IMR-90 (cell line): ENCODE measurements around the gene TLDC2. TPM values are rescaled to one million over a fixed set of nuclear protein-coding genes. Genes with fewer than 3 reads are reported as not detected.
"Not testable (repeated sequence)": the region's sequence is repeated elsewhere in the genome, so short reads cannot be mapped to it uniquely, and the experiment has no call there.

Source experiments
- ATAC-seq: fragments of 200-7000 bp; cut with Tn5 transposase; 2 replicates; pipeline ENCODE4 v1.9.1; 2020; ENCODE audit warnings: low read depth, mild to moderate bottlenecking, moderate library complexity
- BruUV-seq: library from RNA; stranded (reverse); fragments of 400-500 nt; replicated peaks from 2 replicates; lab custom pipeline; 2021; lab: Mats Ljungman, UMichigan
- CTCF ChIA-PET: fragments of 300-600 bp; formaldehyde crosslinking; extraction: SDS; loops from one replicate; lab custom pipeline; 2021; ENCODE audit warnings: antibody characterized with exemption; lab: Yijun Ruan, JAX
- POLR2A ChIA-PET: fragments of 300-600 bp; sonication (Branson Sonifier 250); formaldehyde crosslinking; loops from one replicate; lab custom pipeline; 2022; ENCODE audit warnings: antibody characterized with exemption; ENCODE audit not compliant: unreplicated experiment; lab: Charles Lee
- DNase-seq: peaks from one replicate; pipeline ENCODE4 v3.0.0; 2013
- H2AFZ ChIP-seq: replicated peaks from 2 replicates; pipeline ENCODE3; 2013; ENCODE audit warnings: low read length, mild to moderate bottlenecking; ENCODE audit not compliant: poor library complexity
- H2AK5ac ChIP-seq: 2 replicates; pipeline ENCODE4 v1.6.1; 2013; ENCODE audit warnings: low read depth, low read length, inconsistent platforms
- H2AK9ac ChIP-seq: replicated peaks from 2 replicates; pipeline ENCODE3; 2013; ENCODE audit warnings: mild to moderate bottlenecking, low read depth, low read length, moderate library complexity; ENCODE audit not compliant: poor library complexity
- H2BK120ac ChIP-seq: 2 replicates; pipeline ENCODE4 v1.6.1; 2013; ENCODE audit warnings: low read depth, low read length, inconsistent platforms
- H2BK15ac ChIP-seq: 3 replicates; pipeline ENCODE4 v1.6.1; 2013; ENCODE audit warnings: low read depth, low read length, inconsistent platforms
- H2BK20ac ChIP-seq: 2 replicates; pipeline ENCODE4 v1.6.1; 2013; ENCODE audit warnings: low read depth, mild to moderate bottlenecking, inconsistent platforms, low read length, moderate library complexity
- H2BK5ac ChIP-seq: 2 replicates; pipeline ENCODE4 v1.6.1; 2013; ENCODE audit warnings: mild to moderate bottlenecking, low read depth, low read length, inconsistent platforms; ENCODE audit not compliant: poor library complexity, severe bottlenecking
- H3K14ac ChIP-seq: replicated peaks from 2 replicates; pipeline ENCODE4 v1.6.1; 2013; ENCODE audit warnings: low read depth, low read length, inconsistent platforms
- H3K18ac ChIP-seq: 2 replicates; pipeline ENCODE4 v1.6.1; 2013; ENCODE audit warnings: low read depth, low read length, control low read depth
- H3K23ac ChIP-seq: 2 replicates; pipeline ENCODE4 v1.6.1; 2013; ENCODE audit warnings: low read depth, low read length, inconsistent platforms
- H3K27ac ChIP-seq: 2 replicates; pipeline ENCODE4 v1.5.1; 2013; ENCODE audit warnings: mild to moderate bottlenecking, control low read depth, low read length; ENCODE audit not compliant: insufficient read depth
- H3K27me3 ChIP-seq: 2 replicates; pipeline ENCODE4 v1.6.1; 2013; ENCODE audit warnings: low read length; ENCODE audit not compliant: control insufficient read depth, insufficient read depth
- H3K36me3 ChIP-seq: 2 replicates; pipeline ENCODE4 v1.6.1; 2013; ENCODE audit warnings: low read length, mixed read lengths; ENCODE audit not compliant: control insufficient read depth, insufficient read depth
- H3K4ac ChIP-seq: 2 replicates; pipeline ENCODE4 v1.6.1; 2013; ENCODE audit warnings: low read depth, low read length, inconsistent platforms
- H3K4me1 ChIP-seq: 2 replicates; pipeline ENCODE4 v1.6.1; 2013; ENCODE audit warnings: low read length, mixed read lengths; ENCODE audit not compliant: control insufficient read depth, insufficient read depth
- H3K4me2 ChIP-seq: 2 replicates; pipeline ENCODE4 v1.6.1; 2013; ENCODE audit warnings: low read depth, mild to moderate bottlenecking, control low read depth, low read length, moderate library complexity
- H3K4me3 ChIP-seq: 2 replicates; pipeline ENCODE4 v1.5.1; 2013; ENCODE audit warnings: low read depth, mild to moderate bottlenecking, control low read depth, low read length, moderate library complexity; ENCODE audit not compliant: insufficient read depth
- H3K56ac ChIP-seq: 2 replicates; pipeline ENCODE4 v1.6.1; 2013; ENCODE audit warnings: low read length, inconsistent platforms; ENCODE audit not compliant: insufficient read depth; ENCODE audit errors: extremely low read depth
- H3K79me1 ChIP-seq, 2 experiments: 2 replicates each; pipeline ENCODE4 v1.6.1; 2013; ENCODE audit warnings: low read length in 2 of 2, inconsistent platforms in 1 of 2, low read depth in 1 of 2
- H3K9ac ChIP-seq: 2 replicates; pipeline ENCODE4 v1.6.1; 2013; ENCODE audit warnings: low read depth, low read length, control low read depth
- H3K9me1 ChIP-seq: 2 replicates; pipeline ENCODE4 v1.6.1; 2013; ENCODE audit warnings: low read length, inconsistent platforms; ENCODE audit not compliant: insufficient read depth
- H3K9me3 ChIP-seq: 2 replicates; pipeline ENCODE4 v1.6.1; 2013; ENCODE audit warnings: low read length; ENCODE audit not compliant: control insufficient read depth, insufficient read depth
- H4K20me1 ChIP-seq: 2 replicates; pipeline ENCODE4 v1.6.1; 2013; ENCODE audit warnings: low read length, inconsistent platforms; ENCODE audit not compliant: insufficient read depth
- H4K5ac ChIP-seq: 2 replicates; pipeline ENCODE4 v1.6.1; 2013; ENCODE audit warnings: mild to moderate bottlenecking, low read depth, low read length, control low read depth
- H4K8ac ChIP-seq, 2 experiments: 2 replicates each; pipeline ENCODE4 v1.6.1; 2013; ENCODE audit warnings: low read depth in 2 of 2, low read length in 2 of 2, control low read depth in 1 of 2, inconsistent platforms in 1 of 2
- H4K91ac ChIP-seq: 2 replicates; pipeline ENCODE4 v1.6.1; 2013; ENCODE audit warnings: low read depth, low read length, inconsistent platforms; ENCODE audit not compliant: insufficient read depth
- WGBS, 2 experiments: methylation state at CpG; one replicate each; pipeline versions ENCODE4 v1.1.5 to v1.1.7; 2013; ENCODE audit warnings: missing lambda C conversion rate in 2 of 2; ENCODE audit not compliant: insufficient read length in 1 of 2; ENCODE audit errors: extremely low coverage in 2 of 2; 5-methylcytosine and 5-hydroxymethylcytosine counted together
- dilution Hi-C: fragments of 300-500 bp; cut with HindIII; formaldehyde crosslinking; loops from one replicate; pipeline ENCODE4 v1.14.3; 2018; ENCODE audit warnings: low sequenced_read_pairs; ENCODE audit not compliant: unreplicated experiment
- in situ Hi-C: fragments of 300-500 bp; cut with MboI; formaldehyde crosslinking; loops from 3 replicates; pipeline ENCODE4 v1.14.3; 2019; ENCODE audit warnings: low sequenced_read_pairs, inconsistent platforms, mixed read lengths
- intact Hi-C: fragments of 100-400 bp; cut with micrococcal nuclease; formaldehyde crosslinking; loops from 2 replicates; pipeline ENCODE4 v1.10.0; 2022
- polyA plus RNA-seq, 3 experiments: library from polyadenylated mRNA; depleted of rRNA; stranded (reverse); fragments of >200 nt; gene quantifications; 2 replicates each; pipeline ENCODE4 v1.2.3, GENCODE V29; 2012; ENCODE audit warnings: low replicate concordance in 1 of 3
- total RNA-seq: library from RNA; depleted of rRNA; stranded (reverse); fragments of >200 nt; gene quantifications from 2 replicates; pipeline ENCODE4 v1.2.3, GENCODE V29; 2012

The TLDC2 gene
- total and polyA plus RNA-seq, 2 of the 4 experiments (the other 2 are of a cell fraction), result 0.18 to 0.19 TPM

GRCh38 chr20:36841030-36841429 lies 34.9 kb upstream of the TLDC2 start:
- H3K9me3 ChIP-seq, H2AK9ac ChIP-seq, H3K4me3 ChIP-seq, in situ Hi-C loops, H3K56ac ChIP-seq, dilution Hi-C loops, H2BK5ac ChIP-seq, H3K27me3 ChIP-seq, H3K18ac ChIP-seq, DNase-seq, BruUV-seq, H4K20me1 ChIP-seq, intact Hi-C loops, H3K27ac ChIP-seq, H3K23ac ChIP-seq, H2BK15ac ChIP-seq, H3K9ac ChIP-seq, H3K4me2 ChIP-seq, H4K91ac ChIP-seq, H2AFZ ChIP-seq, H2BK20ac ChIP-seq, ATAC-seq, H2BK120ac ChIP-seq, H4K5ac ChIP-seq: not testable (repeated sequence)
- WGBS, 2 experiments, result no CpG with 5 or more reads among the region's 9 CpGs
- peaks cover 10% of the 10 kb centered on the region for H3K36me3 ChIP-seq
- peaks cover 15% of the 10 kb centered on the region for H3K9me1 ChIP-seq
- ChIA-PET CTCF (interaction anchor here (0.7 to 1.0 kb wide), 2 partner anchors 67 to 200 kb away, joined by 3 to 4 read pairs; partner anchors contain the start of gene DSN1), POLR2A (interaction anchor here (0.6 kb wide), 1 partner anchor 78 kb away, joined by 3 read pairs; no protein-coding TSS in a partner anchor)
- H3K4me1 ChIP-seq, result peaks cover 20% of the 10 kb centered on the region
- H3K4ac ChIP-seq, result peak overlapping the region; percentile 36; the same call in 1 of the 2 replicates
- peak overlapping the region; percentile 78; the same call in 1 of the 2 replicates for H2AK5ac ChIP-seq
- peaks cover 7 to 81% of the 10 kb centered on the region in 2 experiments; a peak in 3 of 4 replicates for H3K79me1 ChIP-seq
- H3K14ac ChIP-seq, result peak overlapping the region; percentile 31; the same call in 1 of the 2 replicates
- H4K8ac ChIP-seq, result peak overlapping the region in 1 of 2 experiments; percentile 41; a peak in 1 of 4 replicates
